ENCODE results near the gene HDAC4.

DNA sequence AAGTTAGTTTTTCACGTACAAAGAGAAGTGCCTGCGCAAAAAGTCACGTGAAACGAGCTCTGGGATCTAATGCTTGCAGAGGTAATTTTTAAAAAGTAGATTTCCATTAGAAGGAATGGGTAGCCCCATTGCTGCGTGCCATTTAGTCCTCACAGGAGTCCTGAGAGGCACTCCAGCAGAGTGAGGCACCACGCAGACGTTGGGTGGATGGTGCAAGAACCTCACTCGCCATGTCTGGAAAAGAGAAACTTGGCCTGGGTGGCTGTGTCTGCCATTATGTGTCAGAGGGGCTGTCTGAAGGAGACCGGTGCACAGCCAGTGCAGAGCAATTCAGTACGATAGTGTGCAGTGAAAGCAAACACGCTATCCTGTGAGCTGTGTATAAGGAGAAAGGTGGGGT, 1.8 kb upstream of the HDAC4 start:
- TF ChIP-seq, protein P1, sequence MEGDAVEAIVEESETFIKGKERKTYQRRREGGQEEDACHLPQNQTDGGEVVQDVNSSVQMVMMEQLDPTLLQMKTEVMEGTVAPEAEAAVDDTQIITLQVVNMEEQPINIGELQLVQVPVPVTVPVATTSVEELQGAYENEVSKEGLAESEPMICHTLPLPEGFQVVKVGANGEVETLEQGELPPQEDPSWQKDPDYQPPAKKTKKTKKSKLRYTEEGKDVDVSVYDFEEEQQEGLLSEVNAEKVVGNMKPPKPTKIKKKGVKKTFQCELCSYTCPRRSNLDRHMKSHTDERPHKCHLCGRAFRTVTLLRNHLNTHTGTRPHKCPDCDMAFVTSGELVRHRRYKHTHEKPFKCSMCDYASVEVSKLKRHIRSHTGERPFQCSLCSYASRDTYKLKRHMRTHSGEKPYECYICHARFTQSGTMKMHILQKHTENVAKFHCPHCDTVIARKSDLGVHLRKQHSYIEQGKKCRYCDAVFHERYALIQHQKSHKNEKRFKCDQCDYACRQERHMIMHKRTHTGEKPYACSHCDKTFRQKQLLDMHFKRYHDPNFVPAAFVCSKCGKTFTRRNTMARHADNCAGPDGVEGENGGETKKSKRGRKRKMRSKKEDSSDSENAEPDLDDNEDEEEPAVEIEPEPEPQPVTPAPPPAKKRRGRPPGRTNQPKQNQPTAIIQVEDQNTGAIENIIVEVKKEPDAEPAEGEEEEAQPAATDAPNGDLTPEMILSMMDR (IDR thresholded peaks at IDR 0.05), result no peak
- TF ChIP-seq EP300 (IDR thresholded peaks at IDR 0.05) (no peak), RFX5 (IDR thresholded peaks at IDR 0.05) (no peak)
- TF ChIP-seq, protein P2, sequence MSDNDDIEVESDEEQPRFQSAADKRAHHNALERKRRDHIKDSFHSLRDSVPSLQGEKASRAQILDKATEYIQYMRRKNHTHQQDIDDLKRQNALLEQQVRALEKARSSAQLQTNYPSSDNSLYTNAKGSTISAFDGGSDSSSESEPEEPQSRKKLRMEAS (IDR thresholded peaks at IDR 0.05), result no peak
- TF ChIP-seq, protein P3, sequence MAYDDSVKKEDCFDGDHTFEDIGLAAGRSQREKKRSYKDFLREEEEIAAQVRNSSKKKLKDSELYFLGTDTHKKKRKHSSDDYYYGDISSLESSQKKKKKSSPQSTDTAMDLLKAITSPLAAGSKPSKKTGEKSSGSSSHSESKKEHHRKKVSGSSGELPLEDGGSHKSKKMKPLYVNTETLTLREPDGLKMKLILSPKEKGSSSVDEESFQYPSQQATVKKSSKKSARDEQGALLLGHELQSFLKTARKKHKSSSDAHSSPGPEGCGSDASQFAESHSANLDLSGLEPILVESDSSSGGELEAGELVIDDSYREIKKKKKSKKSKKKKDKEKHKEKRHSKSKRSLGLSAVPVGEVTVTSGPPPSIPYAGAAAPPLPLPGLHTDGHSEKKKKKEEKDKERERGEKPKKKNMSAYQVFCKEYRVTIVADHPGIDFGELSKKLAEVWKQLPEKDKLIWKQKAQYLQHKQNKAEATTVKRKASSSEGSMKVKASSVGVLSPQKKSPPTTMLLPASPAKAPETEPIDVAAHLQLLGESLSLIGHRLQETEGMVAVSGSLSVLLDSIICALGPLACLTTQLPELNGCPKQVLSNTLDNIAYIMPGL (CRISPR knock-in tag; IDR thresholded peaks at IDR 0.05; ENCODE audit: borderline replicate concordance), result no peak

All from A549 (cell line).